C4-2B (cell line): ENCODE measurements around the gene IL27RA.
"Not testable (repeated sequence)": the region's sequence is repeated elsewhere in the genome, so short reads cannot be mapped to it uniquely, and the experiment has no call there.

Experiments
- H3K27ac ChIP-seq: fragments of 450-650 bp; 2 replicates; pipeline ENCODE4 v1.5.1; 2017
- CTCF ChIP-seq: fragments of 450-650 bp; conservative IDR thresholded peaks from 2 replicates; pipeline ENCODE4 v1.5.1; 2017; ENCODE audit warnings: mild to moderate bottlenecking
- ZFX ChIP-seq: fragments of 450-650 bp; IDR thresholded peaks from 2 replicates; pipeline ENCODE4 v1.6.1; 2017

The IL27RA gene

GRCh38 chr19:14027856-14028450 is 3.6 kb upstream of the IL27RA start, which contains the start of gene RLN3:
TSS of gene RLN3 (plus strand) at chr19:14028148. CDS start at chr19:14028205, 57 bp downstream.
- TF ChIP-seq CTCF (no peak), ZFX (no peak)

DNA sequence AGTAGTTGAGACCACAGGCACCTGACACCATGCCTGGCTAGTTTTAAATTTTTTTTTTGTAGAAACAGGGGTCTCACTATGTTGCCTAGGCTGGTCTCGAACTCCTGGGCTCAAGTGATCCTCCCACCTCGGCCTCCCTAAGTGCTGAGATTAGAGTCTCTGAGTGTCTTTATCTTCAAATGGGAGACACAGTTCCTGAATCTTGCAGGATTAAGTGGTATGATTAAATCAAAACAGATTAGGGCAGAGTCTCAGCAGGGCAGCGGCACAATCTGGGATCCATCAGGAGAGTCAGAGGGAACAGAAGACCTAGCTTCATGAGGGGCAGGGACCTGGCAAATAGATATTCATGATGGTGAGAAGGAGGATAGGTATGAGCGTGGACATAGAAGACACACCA is 2.7 kb upstream of the IL27RA start:
- TF ChIP-seq CTCF, result no peak
- TF ChIP-seq ZFX, result no peak
- no peak overlapping the region for H3K27ac ChIP-seq

More at GRCh38 chr19:14027856-14028450, 3.6 kb upstream of the IL27RA start, which contains the start of gene RLN3:
- no peak within 1 kb of the TSS for H3K27ac ChIP-seq

DNA sequence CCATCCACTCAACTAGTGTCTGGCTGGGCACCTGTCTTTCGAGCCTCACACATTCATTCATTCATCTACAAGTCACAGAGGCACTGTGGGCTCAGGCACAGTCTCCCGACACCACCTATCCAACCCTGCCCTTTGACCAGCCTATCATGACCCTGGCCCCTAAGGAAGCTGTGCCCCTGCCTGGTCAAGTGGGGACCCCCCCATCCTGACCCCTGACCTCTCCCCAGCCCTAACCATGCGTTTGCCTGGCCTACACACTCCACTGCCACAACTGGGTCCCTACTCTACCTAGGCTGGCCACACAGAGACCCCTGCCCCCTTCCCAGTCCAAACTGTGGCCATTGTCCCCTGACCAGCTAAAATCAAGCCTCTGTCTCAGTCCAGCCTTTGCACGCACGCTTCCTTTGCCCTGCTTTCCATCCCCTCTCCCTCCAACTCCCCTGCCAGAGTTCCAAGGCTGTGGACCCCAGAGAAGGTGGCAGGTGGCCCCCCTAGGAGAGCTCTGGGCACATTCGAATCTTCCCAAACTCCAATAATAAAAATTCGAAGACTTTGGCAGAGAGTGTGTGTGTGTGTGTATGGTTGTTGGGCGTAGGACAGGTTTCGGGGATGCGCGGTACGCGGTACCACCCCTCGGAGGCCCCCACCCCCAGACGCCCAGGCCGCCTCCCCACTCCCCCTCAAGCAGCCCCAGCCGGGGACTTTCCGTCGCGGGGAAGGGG is 404 bp upstream of the IL27RA start:
- H3K27ac ChIP-seq, result peak overlapping the region; percentile 44

DNA sequence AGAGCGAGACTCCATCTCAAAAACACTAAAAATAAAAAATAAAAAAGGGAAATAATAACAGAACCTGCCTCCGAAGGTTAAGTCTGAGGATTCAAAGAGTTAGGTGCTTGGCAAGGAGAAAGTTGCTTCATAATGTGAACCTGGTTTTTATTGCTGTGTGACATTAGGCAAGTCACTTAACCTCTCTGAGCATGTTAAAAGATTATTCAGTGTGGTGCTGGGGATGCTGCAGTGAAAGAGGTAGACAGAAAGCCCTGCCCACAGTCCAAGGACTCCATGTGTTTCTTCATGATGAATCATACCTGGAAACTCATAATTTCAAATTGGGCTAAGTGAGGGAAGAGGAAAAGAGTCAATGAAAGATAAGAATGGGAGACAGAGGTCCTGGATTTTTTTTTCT is 2.4 kb downstream of the IL27RA start:
- no peak for TF ChIP-seq ZFX
- TF ChIP-seq CTCF, result no peak
- H3K27ac ChIP-seq, result no peak overlapping the region

More for the DNA sequence above, 404 bp upstream of the IL27RA start:
- TF ChIP-seq CTCF (no peak), ZFX (no peak)

DNA sequence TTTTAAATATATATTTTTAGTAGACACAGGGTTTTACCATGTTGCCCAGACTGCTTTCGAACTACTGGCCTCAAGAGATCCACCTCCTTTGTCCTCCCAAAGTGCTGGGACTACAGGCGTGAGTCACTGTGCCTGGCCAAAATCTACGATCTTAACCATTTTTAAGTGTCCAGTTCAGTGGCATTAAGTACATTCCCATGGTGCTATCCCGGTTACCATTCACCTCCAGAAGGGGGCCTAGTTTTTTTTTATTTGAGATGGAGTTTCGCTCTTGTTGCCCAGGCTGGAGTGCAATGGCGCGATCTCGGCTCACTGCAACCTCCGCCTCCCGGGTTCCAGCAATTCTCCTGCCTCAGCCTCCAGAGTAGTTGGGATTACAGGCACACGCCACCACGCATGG is 3.6 kb downstream of the IL27RA start:
- H3K27ac ChIP-seq, result not testable (repeated sequence)

DNA sequence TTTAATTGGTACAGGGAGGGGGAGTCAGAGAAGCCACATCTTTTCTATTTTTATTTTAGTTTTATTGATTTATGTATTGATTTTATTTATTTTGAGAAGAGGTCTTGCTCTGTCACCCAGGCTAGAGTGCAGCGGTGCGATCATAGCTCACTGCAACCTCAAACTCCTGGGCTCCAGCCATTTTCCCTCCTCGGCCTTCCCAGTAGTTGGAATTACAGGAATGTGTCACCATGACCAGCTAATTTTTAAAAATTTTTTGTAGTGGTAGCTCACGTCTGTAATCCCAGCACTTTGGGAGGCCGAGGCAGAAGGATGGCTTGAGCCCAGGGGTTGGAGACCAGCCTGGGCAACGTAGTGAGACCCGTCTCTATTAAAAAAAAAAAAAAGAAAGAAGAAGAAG is 4.1 kb downstream of the IL27RA start:
- TF ChIP-seq CTCF, result no peak
- TF ChIP-seq ZFX, result no peak
- no peak overlapping the region for H3K27ac ChIP-seq

- H3K27ac ChIP-seq, result no peak overlapping the region
- TF ChIP-seq ZFX, result no peak
- TF ChIP-seq CTCF, result no peak
Measured at GRCh38 chr19:14039181-14039580, 7.6 kb downstream of the IL27RA start.
